K562 (cell line): Measurements from ENCODE around the gene SGSM2. TPM values are rescaled to one million over a fixed set of nuclear protein-coding genes. Genes with fewer than 3 reads are reported as not detected.

ENCODE experiments used
- ARID1B ChIP-seq: fragments of 450-650 bp; IDR thresholded peaks from 2 replicates; pipeline ENCODE4 v1.6.1; 2016; ENCODE audit warnings: antibody characterized with exemption, mild to moderate bottlenecking, inconsistent platforms
- CBX8 ChIP-seq: fragments of 200-600 bp; sonication (generic); IDR thresholded peaks from 2 replicates; pipeline ENCODE4 v1.6.1; 2012; ENCODE audit warnings: borderline replicate concordance, mixed run types, low read depth, mild to moderate bottlenecking, moderate library complexity, mixed read lengths, low read length, control low read depth, inconsistent platforms; ENCODE audit not compliant: poor library complexity, severe bottlenecking; ENCODE audit errors: extremely low read depth
- FOXJ3 ChIP-seq: sonication (generic); formaldehyde crosslinking; IDR thresholded peaks from 2 replicates; pipeline ENCODE4 v1.4.0; 2020; ENCODE audit warnings: mild to moderate bottlenecking, missing genetic modification reagents
- FOXK1 ChIP-seq: sonication (generic); formaldehyde crosslinking; IDR thresholded peaks from 2 replicates; pipeline ENCODE4 v1.8.0; 2022; ENCODE audit warnings: missing genetic modification reagents, mild to moderate bottlenecking, borderline replicate concordance
- GATA2 ChIP-seq: sonication (generic); formaldehyde crosslinking; IDR thresholded peaks from 2 replicates; pipeline ENCODE4 v1.4.0; 2020; ENCODE audit warnings: mild to moderate bottlenecking, missing genetic modification reagents
- HDAC8 ChIP-seq: fragments of 450-650 bp; IDR thresholded peaks from 2 replicates; pipeline ENCODE4 v1.6.1; 2016; ENCODE audit warnings: mild to moderate bottlenecking, missing genetic modification characterization, moderate library complexity, missing compliant biosample characterization
- HMG20B ChIP-seq: fragments of 250-450 bp; sonication (Bioruptor Pico); IDR thresholded peaks from 2 replicates; pipeline ENCODE4 v1.5.0; 2021; ENCODE audit warnings: mild to moderate bottlenecking
- KAT7 ChIP-seq: sonication (generic); formaldehyde crosslinking; IDR thresholded peaks from 2 replicates; pipeline ENCODE4 v1.8.0; 2022; ENCODE audit warnings: missing genetic modification reagents, mild to moderate bottlenecking, borderline replicate concordance
- KLF10 ChIP-seq: fragments of 250-450 bp; sonication (Bioruptor Pico); IDR thresholded peaks from 2 replicates; pipeline ENCODE4 v1.6.1; 2021; ENCODE audit warnings: matching md5 sums
- MAFK ChIP-seq: IDR thresholded peaks from 2 replicates; pipeline ENCODE4 v1.6.1; 2011; ENCODE audit warnings: low read length, improper control_type of control experiment
- MEF2D ChIP-seq: conservative IDR thresholded peaks from 2 replicates; pipeline ENCODE4 v1.6.1; 2016; ENCODE audit warnings: low read depth, missing genetic modification characterization, missing compliant biosample characterization
- PTTG1 ChIP-seq: fragments of 450-650 bp; IDR thresholded peaks from 2 replicates; pipeline ENCODE4 v1.6.1; 2016; ENCODE audit warnings: low read depth, mild to moderate bottlenecking, missing genetic modification characterization, missing compliant biosample characterization
- SAFB ChIP-seq: fragments of 200-400 bp; formaldehyde crosslinking; IDR thresholded peaks from 2 replicates; pipeline ENCODE4 v1.6.1; 2017; ENCODE audit warnings: low read depth, low read length, borderline replicate concordance
- SAFB2 ChIP-seq: fragments of 200-400 bp; formaldehyde crosslinking; IDR thresholded peaks from 2 replicates; pipeline ENCODE4 v1.6.1; 2018; ENCODE audit warnings: borderline replicate concordance, low read length, low read depth, moderate library complexity; ENCODE audit not compliant: severe bottlenecking
- TOE1 ChIP-seq, 2 experiments: fragments of 450-650 bp in 1 of 2; sonication (generic) in 1 of 2; formaldehyde crosslinking in 1 of 2; IDR thresholded peaks; 2 replicates each; pipeline versions ENCODE4 v1.7.1 to v1.8.0; 2016 to 2022; ENCODE audit warnings: borderline replicate concordance in 2 of 2, mild to moderate bottlenecking in 2 of 2, antibody characterized with exemption in 1 of 2, inconsistent platforms in 1 of 2, low read depth in 1 of 2, missing genetic modification reagents in 1 of 2, moderate library complexity in 1 of 2
- U2AF1 ChIP-seq: fragments of 200-400 bp; formaldehyde crosslinking; optimal IDR thresholded peaks from 2 replicates; pipeline ENCODE3; 2017; ENCODE audit warnings: mild to moderate bottlenecking, low read depth, low read length, moderate library complexity
- ZNF175 ChIP-seq: fragments of 200-800 bp; sonication (Bioruptor generic); IDR thresholded peaks from 2 replicates; pipeline ENCODE4 v1.6.1; 2016; ENCODE audit warnings: low read depth, mild to moderate bottlenecking, missing genetic modification characterization, missing compliant biosample characterization
- ZNF224 ChIP-seq: sonication (generic); formaldehyde crosslinking; IDR thresholded peaks from 2 replicates; pipeline ENCODE4 v1.8.0; 2022; ENCODE audit warnings: mild to moderate bottlenecking, missing genetic modification reagents
- ZNF3 ChIP-seq: fragments of 250-450 bp; sonication (Bioruptor Pico); IDR thresholded peaks from 2 replicates; pipeline ENCODE4 v1.5.0; 2021; ENCODE audit warnings: mild to moderate bottlenecking, moderate library complexity
- ZNF324 ChIP-seq: fragments of 250-450 bp; sonication (Bioruptor Pico); IDR thresholded peaks from 2 replicates; pipeline ENCODE4 v1.4.0; 2020; ENCODE audit warnings: mild to moderate bottlenecking
- ZNF431 ChIP-seq: sonication (generic); formaldehyde crosslinking; IDR thresholded peaks from 2 replicates; pipeline ENCODE4 v1.8.0; 2022; ENCODE audit warnings: mild to moderate bottlenecking, missing genetic modification reagents
- ZNF695 ChIP-seq: fragments of 450-650 bp; formaldehyde crosslinking; IDR thresholded peaks from 2 replicates; pipeline ENCODE4 v1.4.0; 2020; ENCODE audit warnings: mild to moderate bottlenecking, moderate library complexity
- ZNF830 ChIP-seq: fragments of 250-450 bp; sonication (Bioruptor Pico); IDR thresholded peaks from 2 replicates; pipeline ENCODE4 v1.5.0; 2021; ENCODE audit warnings: mild to moderate bottlenecking
- polyA plus RNA-seq, 8 experiments: library from polyadenylated mRNA; depleted of rRNA in 4 of 8; stranded (reverse) in 5 of 8; unstranded in 3 of 8; fragments of >200 nt; fragmentation: Nextera tagmentation in 2 of 8; fragmentation: Illumina TruSeq in 1 of 8; extraction: Ambion mirVana in 2 of 8; extraction: Trizol in 1 of 8; gene quantifications; 2 replicates each; pipeline versions ENCODE4 v1.2.1 to v1.2.3, GENCODE V29; 2011 to 2014; ENCODE audit warnings: inconsistent platforms in 1 of 8, missing spikeins in 1 of 8
- total RNA-seq, 7 experiments: library from RNA; depleted of rRNA in 6 of 7; stranded (reverse); fragments of >200 nt in 6 of 7; fragmentation: Illumina TruSeq in 2 of 7; extraction: Trizol in 2 of 7; gene quantifications; 2 replicates each; pipeline versions ENCODE4 v1.2.1 to v1.2.3, GENCODE V29; 2011 to 2021; ENCODE audit warnings: low replicate concordance in 1 of 7
- TF ChIP-seq, protein P1 (sequence below): fragments of 450-650 bp; IDR thresholded peaks from 2 replicates; pipeline ENCODE4 v1.6.1; 2018; ENCODE audit not compliant: partially characterized antibody
- TF ChIP-seq, protein P2 (sequence below): fragments of 250-450 bp; sonication (Bioruptor Pico); IDR thresholded peaks from 2 replicates; pipeline ENCODE4 v1.8.0; 2022; ENCODE audit warnings: inconsistent platforms, mild to moderate bottlenecking, moderate library complexity, borderline replicate concordance

Gene SGSM2
- total and polyA plus RNA-seq, 9 of the 15 experiments (the other 6 are each of a cell fraction or from before 2014, with no cell fraction given), result 0.20 to 26.3 (median 14.8) TPM

DNA sequence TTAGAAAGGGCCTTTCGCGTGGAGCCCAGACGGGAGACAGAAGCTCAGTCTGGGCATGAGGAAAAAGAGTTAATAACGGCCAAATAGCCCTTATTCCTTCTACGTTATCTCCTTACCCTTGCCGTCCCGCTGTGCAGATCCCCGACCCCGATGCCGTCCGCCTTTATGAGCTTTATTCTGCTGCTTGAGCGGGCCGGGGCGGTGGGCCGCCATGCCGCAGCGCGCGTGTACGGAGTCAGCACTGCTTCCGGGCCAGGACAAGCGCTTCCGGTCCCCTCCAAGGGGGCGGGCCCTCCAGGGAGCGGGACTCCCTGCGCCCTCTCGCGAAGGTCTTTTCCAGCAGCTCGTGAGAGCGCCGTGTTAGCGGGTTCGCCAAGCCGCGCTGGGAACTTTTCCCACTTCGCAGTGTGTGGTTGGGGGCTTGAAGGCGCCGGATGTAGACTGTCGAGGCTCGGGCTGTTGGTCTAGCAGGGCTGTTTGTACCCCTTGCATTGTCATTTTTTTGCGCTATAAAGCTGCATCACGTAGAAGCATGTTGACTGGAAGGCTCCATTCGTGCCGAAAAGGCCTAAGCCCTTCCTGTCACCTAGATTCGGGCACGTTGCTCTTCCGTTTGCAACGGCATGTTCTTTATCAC is 968 bp upstream of the SGSM2 start, which contains the start of gene TSR1 (continued):
- TF ChIP-seq CBX8, result no peak
- TF ChIP-seq HDAC8 (tag), result no peak
- TF ChIP-seq, protein P1, sequence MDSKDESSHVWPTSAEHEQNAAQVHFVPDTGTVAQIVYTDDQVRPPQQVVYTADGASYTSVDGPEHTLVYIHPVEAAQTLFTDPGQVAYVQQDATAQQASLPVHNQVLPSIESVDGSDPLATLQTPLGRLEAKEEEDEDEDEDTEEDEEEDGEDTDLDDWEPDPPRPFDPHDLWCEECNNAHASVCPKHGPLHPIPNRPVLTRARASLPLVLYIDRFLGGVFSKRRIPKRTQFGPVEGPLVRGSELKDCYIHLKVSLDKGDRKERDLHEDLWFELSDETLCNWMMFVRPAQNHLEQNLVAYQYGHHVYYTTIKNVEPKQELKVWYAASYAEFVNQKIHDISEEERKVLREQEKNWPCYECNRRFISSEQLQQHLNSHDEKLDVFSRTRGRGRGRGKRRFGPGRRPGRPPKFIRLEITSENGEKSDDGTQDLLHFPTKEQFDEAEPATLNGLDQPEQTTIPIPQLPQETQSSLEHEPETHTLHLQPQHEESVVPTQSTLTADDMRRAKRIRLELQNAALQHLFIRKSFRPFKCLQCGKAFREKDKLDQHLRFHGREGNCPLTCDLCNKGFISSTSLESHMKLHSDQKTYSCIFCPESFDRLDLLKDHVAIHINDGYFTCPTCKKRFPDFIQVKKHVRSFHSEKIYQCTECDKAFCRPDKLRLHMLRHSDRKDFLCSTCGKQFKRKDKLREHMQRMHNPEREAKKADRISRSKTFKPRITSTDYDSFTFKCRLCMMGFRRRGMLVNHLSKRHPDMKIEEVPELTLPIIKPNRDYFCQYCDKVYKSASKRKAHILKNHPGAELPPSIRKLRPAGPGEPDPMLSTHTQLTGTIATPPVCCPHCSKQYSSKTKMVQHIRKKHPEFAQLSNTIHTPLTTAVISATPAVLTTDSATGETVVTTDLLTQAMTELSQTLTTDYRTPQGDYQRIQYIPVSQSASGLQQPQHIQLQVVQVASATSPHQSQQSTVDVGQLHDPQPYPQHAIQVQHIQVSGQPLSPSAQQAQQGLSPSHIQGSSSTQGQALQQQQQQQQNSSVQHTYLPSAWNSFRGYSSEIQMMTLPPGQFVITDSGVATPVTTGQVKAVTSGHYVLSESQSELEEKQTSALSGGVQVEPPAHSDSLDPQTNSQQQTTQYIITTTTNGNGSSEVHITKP, result no peak
- no peak for TF ChIP-seq ZNF431 (CRISPR knock-in tag)
- no peak for TF ChIP-seq GATA2
- TF ChIP-seq TOE1 (IDR thresholded peaks at IDR 0.05; ENCODE audit: borderline replicate concordance), result no peak; the same call in 1 of the 2 replicates
- TF ChIP-seq TOE1 (CRISPR knock-in tag; IDR thresholded peaks at IDR 0.05; ENCODE audit: borderline replicate concordance, low read depth), result no peak
- 0 out of 2 replicates have a peak, but pooled peaks have one; percentile 42 for TF ChIP-seq KAT7 (CRISPR knock-in tag)
- TF ChIP-seq FOXK1 (CRISPR knock-in tag), result 0 out of 2 replicates have a peak, but pooled peaks have one; percentile 60
- TF ChIP-seq ARID1B, result no peak
- TF ChIP-seq MAFK, result no peak
- TF ChIP-seq MEF2D, result no peak
- TF ChIP-seq, protein P2, sequence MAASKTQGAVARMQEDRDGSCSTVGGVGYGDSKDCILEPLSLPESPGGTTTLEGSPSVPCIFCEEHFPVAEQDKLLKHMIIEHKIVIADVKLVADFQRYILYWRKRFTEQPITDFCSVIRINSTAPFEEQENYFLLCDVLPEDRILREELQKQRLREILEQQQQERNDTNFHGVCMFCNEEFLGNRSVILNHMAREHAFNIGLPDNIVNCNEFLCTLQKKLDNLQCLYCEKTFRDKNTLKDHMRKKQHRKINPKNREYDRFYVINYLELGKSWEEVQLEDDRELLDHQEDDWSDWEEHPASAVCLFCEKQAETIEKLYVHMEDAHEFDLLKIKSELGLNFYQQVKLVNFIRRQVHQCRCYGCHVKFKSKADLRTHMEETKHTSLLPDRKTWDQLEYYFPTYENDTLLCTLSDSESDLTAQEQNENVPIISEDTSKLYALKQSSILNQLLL (CRISPR knock-in tag), result no peak
- no peak for TF ChIP-seq PTTG1
- no peak for TF ChIP-seq SAFB2
- no peak for TF ChIP-seq ZNF695 (CRISPR knock-in tag)
- no peak for TF ChIP-seq ZNF324 (CRISPR knock-in tag)
- no peak for TF ChIP-seq ZNF175 (CRISPR knock-in tag)
- TF ChIP-seq HMG20B (CRISPR knock-in tag), result no peak
- TF ChIP-seq FOXJ3, result no peak
- TF ChIP-seq KLF10 (CRISPR knock-in tag), result no peak
- TF ChIP-seq U2AF1, result no peak
- TF ChIP-seq ZNF224 (CRISPR knock-in tag), result no peak
- TF ChIP-seq SAFB, result no peak
- no peak for TF ChIP-seq ZNF3
- no peak for TF ChIP-seq ZNF830
